Psoas muscle (tissue), 8 donors: ENCODE data around the gene ME3. TPM values are rescaled to one million over a fixed set of nuclear protein-coding genes. Genes with fewer than 3 reads are reported as not detected.
A peak's percentile ranks its signal among the peaks of the same experiment; 100 is the strongest.

ENCODE experiments used
- ATAC-seq, 4 donors: fragments of 200-7000 bp; cut with Tn5 transposase; one replicate each; pipeline ENCODE4 v1.9.1; 2020; ENCODE audit warnings: moderate library complexity in 3 of 4, mild to moderate bottlenecking in 2 of 4
- DNase-seq, 2 donors: peaks; one replicate each; pipeline ENCODE4 v3.0.0-alpha.2; 2020
- H3K27ac ChIP-seq: fragments of 200-600 bp; one replicate; pipeline ENCODE4 v1.8.0; 2022
- H3K27me3 ChIP-seq, 3 donors: fragments of 200-600 bp in 1 of 3; one replicate each; pipeline versions ENCODE4 v1.6.1 to v1.8.0; 2013 to 2022; ENCODE audit warnings: low read length in 2 of 3, mild to moderate bottlenecking in 2 of 3, moderate library complexity in 1 of 3; ENCODE audit not compliant: insufficient read depth in 3 of 3
- H3K36me3 ChIP-seq, 2 donors: fragments of 200-600 bp in 1 of 2; one replicate each; pipeline versions ENCODE4 v1.6.1 to v1.8.0; 2013 to 2022; ENCODE audit warnings: low read depth in 1 of 2, mild to moderate bottlenecking in 1 of 2, moderate library complexity in 1 of 2; ENCODE audit not compliant: insufficient read depth in 1 of 2
- H3K4me1 ChIP-seq: fragments of 200-600 bp; one replicate; pipeline ENCODE4 v1.8.0; 2022
- H3K4me3 ChIP-seq: fragments of 200-600 bp; one replicate; pipeline ENCODE4 v1.8.0; 2022; ENCODE audit warnings: mild to moderate bottlenecking
- H3K9me3 ChIP-seq: fragments of 200-600 bp; one replicate; pipeline ENCODE4 v1.8.0; 2022
- WGBS, 3 donors: extraction: QIAGEN DNeasy Blood & Tissue Kit; methylation state at CpG; one replicate each; pipeline versions ENCODE4 v1.1.6 to v1.1.7; 2013; 5-methylcytosine and 5-hydroxymethylcytosine counted together
- intact Hi-C, 2 donors: fragments of 100-400 bp; cut with DNase I; formaldehyde crosslinking; loops; one replicate each; pipeline versions ENCODE4 v1.11.0 to v1.14.2; 2022
- polyA plus RNA-seq, 3 donors: library from polyadenylated mRNA; stranded (reverse); fragments of 200-250 nt; gene quantifications; one replicate each; pipeline ENCODE4 v1.2.3, GENCODE V29; 2013
- total RNA-seq, 4 donors: library from RNA; stranded (reverse); fragmentation: NEBNext Ultra II Directional in 2 of 4; extraction: Animal tissue kit (Norgen Biotek cat#: 25700) in 2 of 4; gene quantifications; one replicate each; pipeline versions ENCODE4 v1.2.1 to v1.2.4, GENCODE V29; 2021 to 2023
- TF ChIP-seq, protein P1 (sequence below): fragments of 200-600 bp; IDR thresholded peaks from one replicate; pipeline ENCODE4 v1.8.0; 2022; ENCODE audit warnings: antibody characterized with exemption
- donor health status: healthy with polysubstance abuse.
- donor health status: DM: no; HTN: no; CAD: no; lungs with moderate emphysema.
- donor health status: Bipolar disorder and iron deficiency.
- donor health status: healthy.
- donor health status: DM: yes; HTN: yes; CAD: no.
- donor health status: DM: no; HTN: no; CAD: no.
- donor health status: DM: no; HTN: no; CAD: no.
- donor health status: DM: yes; HTN: yes; CAD: no.

ME3 gene
- total and polyA plus RNA-seq, 7 donors, result 5.1 to 19.5 (median 11.2) TPM

DNA sequence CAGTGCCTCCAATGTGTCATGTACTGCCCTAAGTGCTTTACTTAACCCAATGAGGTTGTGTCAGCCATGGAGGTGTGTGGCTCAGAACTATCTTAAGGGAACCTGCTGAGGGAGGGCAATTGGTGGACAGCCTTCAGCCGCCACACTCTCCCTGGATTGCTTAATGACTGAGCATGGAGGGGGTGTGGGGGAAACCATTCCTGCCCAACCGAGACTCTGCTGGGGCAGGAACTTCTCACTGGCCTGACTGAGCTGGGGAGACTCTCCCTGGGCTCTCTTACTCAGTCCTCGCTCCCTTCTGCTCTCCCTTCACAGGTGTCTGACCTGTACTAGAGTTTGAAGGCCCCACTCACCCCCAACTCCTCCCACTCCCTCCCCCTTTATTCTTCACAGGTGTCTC is 183.0 kb downstream of the ME3 start:
- Histone ChIP-seq H3K4me1 (no peaks in the 10 kb centered on the region), H3K4me3 (no peak overlapping the region), H3K9me3 (no peaks in the 10 kb centered on the region), H3K27ac (no peak overlapping the region), H3K36me3 (no peaks in the 10 kb centered on the region), H3K27me3 (no peaks in the 10 kb centered on the region)
- intact Hi-C loops, result no loop called here
- TF ChIP-seq, protein P1, sequence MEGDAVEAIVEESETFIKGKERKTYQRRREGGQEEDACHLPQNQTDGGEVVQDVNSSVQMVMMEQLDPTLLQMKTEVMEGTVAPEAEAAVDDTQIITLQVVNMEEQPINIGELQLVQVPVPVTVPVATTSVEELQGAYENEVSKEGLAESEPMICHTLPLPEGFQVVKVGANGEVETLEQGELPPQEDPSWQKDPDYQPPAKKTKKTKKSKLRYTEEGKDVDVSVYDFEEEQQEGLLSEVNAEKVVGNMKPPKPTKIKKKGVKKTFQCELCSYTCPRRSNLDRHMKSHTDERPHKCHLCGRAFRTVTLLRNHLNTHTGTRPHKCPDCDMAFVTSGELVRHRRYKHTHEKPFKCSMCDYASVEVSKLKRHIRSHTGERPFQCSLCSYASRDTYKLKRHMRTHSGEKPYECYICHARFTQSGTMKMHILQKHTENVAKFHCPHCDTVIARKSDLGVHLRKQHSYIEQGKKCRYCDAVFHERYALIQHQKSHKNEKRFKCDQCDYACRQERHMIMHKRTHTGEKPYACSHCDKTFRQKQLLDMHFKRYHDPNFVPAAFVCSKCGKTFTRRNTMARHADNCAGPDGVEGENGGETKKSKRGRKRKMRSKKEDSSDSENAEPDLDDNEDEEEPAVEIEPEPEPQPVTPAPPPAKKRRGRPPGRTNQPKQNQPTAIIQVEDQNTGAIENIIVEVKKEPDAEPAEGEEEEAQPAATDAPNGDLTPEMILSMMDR, result no peak
- ATAC-seq (peak in 2 of 4 donors; percentile 26), DNase-seq (no peak)
- WGBS, 3 donors, result 94 to 98% (median 96%) methylated on average over 3 of the region's 3 CpGs

DNA sequence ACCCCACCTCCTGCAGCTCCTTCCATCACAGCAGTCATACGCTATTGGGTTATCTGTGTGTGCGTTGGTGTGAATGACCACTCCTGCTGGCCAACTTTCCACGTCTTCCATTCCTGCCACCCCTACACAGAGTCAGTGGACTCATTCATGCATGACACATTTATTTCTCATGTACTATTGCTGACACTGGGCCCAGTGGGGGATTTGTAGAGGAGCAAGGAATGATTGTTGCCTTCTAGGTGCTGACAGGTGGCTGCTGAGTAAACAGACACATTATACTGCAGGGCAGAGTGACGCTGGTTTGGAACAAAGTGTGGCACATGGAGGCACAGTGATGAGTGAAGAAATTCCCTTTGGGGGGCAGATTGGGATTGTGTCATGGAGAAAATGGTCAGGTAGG is 183.9 kb downstream of the ME3 start:
- DNase-seq (no peak), ATAC-seq (peak; percentile 60 to 88 (median 72))
- 54 to 62% (median 57%) methylated on average over 4 of the region's 4 CpGs for WGBS, 3 donors
- no peaks in the 10 kb centered on the region for H3K4me1 ChIP-seq
- intact Hi-C loops, result no loop called here
- no peak overlapping the region for H3K4me3 ChIP-seq
- no peaks in the 10 kb centered on the region for H3K36me3 ChIP-seq
- no peaks in the 10 kb centered on the region for H3K27me3 ChIP-seq
- no peak overlapping the region for H3K27ac ChIP-seq
- no peaks in the 10 kb centered on the region for H3K9me3 ChIP-seq
- TF ChIP-seq, protein P1, result no peak

DNA sequence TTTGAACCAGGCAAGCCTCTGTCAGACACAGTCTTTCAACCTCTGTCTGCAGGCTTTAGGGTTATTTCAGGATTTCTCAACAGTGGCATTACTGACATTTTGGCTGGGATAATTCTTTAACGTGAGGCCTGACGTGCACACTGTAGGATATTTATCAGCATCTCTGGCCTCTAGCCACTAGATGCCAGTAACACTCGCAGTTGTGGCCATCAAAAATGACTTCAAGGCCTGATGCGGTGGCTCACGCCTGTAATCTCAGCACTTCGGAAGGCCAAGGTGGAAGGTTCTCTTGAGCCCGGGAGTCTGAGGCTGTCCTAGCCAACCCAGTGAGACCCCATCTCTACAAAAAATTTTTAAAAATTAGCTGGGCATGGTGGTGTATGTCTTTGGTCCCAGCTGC is 184.7 kb downstream of the ME3 start:
- Histone ChIP-seq H3K9me3 (no peaks in the 10 kb centered on the region), H3K4me1 (no peaks in the 10 kb centered on the region), H3K27me3 (no peaks in the 10 kb centered on the region), H3K36me3 (peaks cover 0 to 3% of the 10 kb centered on the region in 2 donors), H3K27ac (no peak overlapping the region), H3K4me3 (no peak overlapping the region)
- TF ChIP-seq, protein P1, result no peak
- 91 to 96% (median 94%) methylated on average over 7 of the region's 7 CpGs for WGBS, 3 donors
- ATAC-seq, result no peak
- DNase-seq, result no peak
- intact Hi-C loops, result no loop called here

DNA sequence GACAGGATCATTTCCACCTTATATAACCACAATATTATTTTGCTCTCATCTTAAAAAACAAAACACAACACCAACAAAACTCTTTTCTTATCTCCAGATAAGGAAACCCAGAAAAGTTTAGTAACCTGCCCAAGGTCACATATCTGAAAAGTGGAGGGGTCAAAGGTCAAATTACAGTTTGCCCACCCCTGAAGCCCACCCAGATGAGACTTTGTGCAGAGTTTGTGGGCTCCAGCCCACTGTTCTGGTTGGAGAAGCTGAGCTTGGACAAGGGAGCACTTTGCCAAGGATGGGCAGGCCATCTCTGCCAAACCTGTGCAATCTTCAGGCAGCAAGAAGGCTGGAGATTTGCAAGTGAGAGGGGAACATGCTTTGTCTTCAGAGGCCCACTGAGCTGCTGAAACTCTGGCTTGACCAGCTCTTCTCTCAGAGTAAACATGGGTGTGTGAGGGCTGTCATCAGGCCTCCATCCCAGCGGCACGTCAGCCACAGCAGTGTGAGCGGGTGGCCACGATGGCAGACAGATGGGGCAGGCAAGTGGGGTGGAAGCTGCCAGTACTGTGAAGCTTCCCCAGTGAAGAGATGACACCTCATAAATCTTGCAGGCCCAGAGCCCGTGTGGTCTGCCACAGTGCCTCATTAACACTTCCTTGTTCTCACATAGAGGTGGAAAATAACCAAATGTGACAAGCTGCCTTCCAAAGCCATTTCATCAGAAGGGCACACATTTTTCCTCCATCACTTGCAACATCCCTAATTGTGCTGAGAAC is 186.0 kb downstream of the ME3 start:
- Histone ChIP-seq H3K9me3 (no peaks in the 10 kb centered on the region), H3K27me3 (no peaks in the 10 kb centered on the region), H3K4me1 (no peaks in the 10 kb centered on the region), H3K36me3 (peaks cover 0 to 3% of the 10 kb centered on the region in 2 donors), H3K4me3 (no peak overlapping the region), H3K27ac (no peak overlapping the region)
- 70 to 79% (median 71%) methylated on average over 5 of the region's 5 CpGs for WGBS, 3 donors
- ATAC-seq, result no peak
- TF ChIP-seq, protein P1, result no peak
- peak in 1 of 2 donors; percentile 54 for DNase-seq
- intact Hi-C loops, result no loop called here

DNA sequence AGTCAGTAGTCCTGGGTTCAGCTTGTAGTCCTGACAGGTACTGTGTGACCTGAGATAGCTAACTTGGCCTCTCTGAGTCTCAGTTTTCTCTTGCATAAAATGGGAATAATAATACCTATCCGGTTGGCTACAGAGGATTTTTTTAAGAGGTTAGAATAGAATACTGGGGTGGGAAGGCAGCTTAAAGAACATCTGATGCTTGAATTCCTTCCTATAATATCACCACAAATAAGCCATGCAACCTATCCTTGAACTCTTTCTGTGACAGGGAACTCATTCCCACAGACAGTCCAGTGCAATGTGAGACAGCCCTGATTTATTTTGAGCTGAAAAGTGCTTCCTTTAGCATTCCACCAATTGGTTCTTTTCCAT is 187.6 kb downstream of the ME3 start:
- Histone ChIP-seq H3K9me3 (no peaks in the 10 kb centered on the region), H3K4me3 (no peak overlapping the region), H3K27me3 (no peaks in the 10 kb centered on the region), H3K36me3 (peaks cover 0 to 3% of the 10 kb centered on the region in 2 donors), H3K4me1 (no peaks in the 10 kb centered on the region), H3K27ac (peak overlapping the region; percentile 51)
- ATAC-seq, result no peak
- intact Hi-C loops, result no loop called here
- DNase-seq, result no peak
- WGBS, 3 donors, result 95% methylated on average over 1 of the region's 1 CpG
- TF ChIP-seq, protein P1, result no peak
